Glutamatergic neuron (in vitro differentiated cells): ENCODE data around the gene CIAPIN1. TPM values are rescaled to one million over a fixed set of nuclear protein-coding genes. Genes with fewer than 3 reads are reported as not detected.

Experiments used
- DNase-seq: peaks from one replicate; pipeline ENCODE4 v3.0.0; 2022
- H3K27ac Mint-ChIP-seq: one replicate; pipeline ENCODE4 v1.8.0; 2020; ENCODE audit warnings: mild to moderate bottlenecking, mixed read lengths, inconsistent platforms; ENCODE audit not compliant: unreplicated experiment
- H3K27me3 Mint-ChIP-seq: one replicate; pipeline ENCODE4 v1.8.0; 2020; ENCODE audit warnings: mild to moderate bottlenecking, moderate library complexity, mixed read lengths, inconsistent platforms; ENCODE audit not compliant: unreplicated experiment
- H3K36me3 Mint-ChIP-seq: one replicate; pipeline ENCODE4 v1.8.0; 2020; ENCODE audit warnings: mild to moderate bottlenecking, mixed read lengths, inconsistent platforms; ENCODE audit not compliant: unreplicated experiment
- H3K4me1 Mint-ChIP-seq: one replicate; pipeline ENCODE4 v1.8.0; 2020; ENCODE audit warnings: mild to moderate bottlenecking, low read depth, mixed read lengths, inconsistent platforms; ENCODE audit not compliant: unreplicated experiment
- H3K4me3 Mint-ChIP-seq: one replicate; pipeline ENCODE4 v1.8.0; 2020; ENCODE audit warnings: mild to moderate bottlenecking, mixed read lengths, inconsistent platforms; ENCODE audit not compliant: unreplicated experiment
- H3K9me3 Mint-ChIP-seq: one replicate; pipeline ENCODE4 v1.8.0; 2020; ENCODE audit warnings: mild to moderate bottlenecking, moderate library complexity, mixed read lengths, inconsistent platforms; ENCODE audit not compliant: unreplicated experiment
- CTCF ChIP-seq: fragments of 200-600 bp; sonication (generic); IDR thresholded peaks from one replicate; pipeline ENCODE4 v1.5.0; 2021; ENCODE audit not compliant: partially characterized antibody, unreplicated experiment
- total RNA-seq: library from RNA; stranded (reverse); fragmentation: NEBNext Ultra II Directional; extraction: Animal tissue kit (Norgen Biotek cat#: 25700); gene quantifications from one replicate; pipeline ENCODE4 v1.2.1, GENCODE V29; 2021; ENCODE audit not compliant: unreplicated experiment

Gene CIAPIN1
- total RNA-seq, 1 donor from 2014 or later = 129 TPM

- Mint-ChIP-seq H3K36me3 (peaks cover 7% of the 10 kb centered on the region), H3K9me3 (peaks cover 5% of the 10 kb centered on the region), H3K27ac (no peak overlapping the region), H3K4me1 (peaks cover 6% of the 10 kb centered on the region), H3K27me3 (peaks cover 5% of the 10 kb centered on the region), H3K4me3 (no peak overlapping the region)
- TF ChIP-seq CTCF = no peak
- no peak for DNase-seq
These were observed 34.6 kb downstream of the CIAPIN1 start for GRCh38 chr16:57412584-57412983.

GRCh38 chr16:57411362-57411976 lies 35.7 kb downstream of the CIAPIN1 start:
- no peaks in the 10 kb centered on the region for H3K4me1 Mint-ChIP-seq
- H3K36me3 Mint-ChIP-seq = peaks cover 7% of the 10 kb centered on the region
- no peak overlapping the region for H3K27ac Mint-ChIP-seq
- peaks cover 3% of the 10 kb centered on the region for H3K27me3 Mint-ChIP-seq
- no peak for TF ChIP-seq CTCF
- DNase-seq = no peak
- no peak overlapping the region for H3K4me3 Mint-ChIP-seq
- H3K9me3 Mint-ChIP-seq = peaks cover 5% of the 10 kb centered on the region

- Mint-ChIP-seq H3K27ac (no peak overlapping the region), H3K4me3 (no peak overlapping the region), H3K27me3 (peaks cover 8% of the 10 kb centered on the region), H3K4me1 (no peaks in the 10 kb centered on the region), H3K36me3 (peaks cover 7% of the 10 kb centered on the region), H3K9me3 (peaks cover 5% of the 10 kb centered on the region)
- TF ChIP-seq CTCF = no peak
- DNase-seq = no peak
These were observed 37.2 kb downstream of the CIAPIN1 start for GRCh38 chr16:57409870-57410587.

- no peak for TF ChIP-seq CTCF
- H3K27me3 Mint-ChIP-seq = peaks cover 13% of the 10 kb centered on the region
- no peak overlapping the region for H3K4me3 Mint-ChIP-seq
- no peak overlapping the region for H3K27ac Mint-ChIP-seq
- H3K4me1 Mint-ChIP-seq = no peaks in the 10 kb centered on the region
- H3K9me3 Mint-ChIP-seq = peaks cover 5% of the 10 kb centered on the region
- no peak for DNase-seq
- peaks cover 7% of the 10 kb centered on the region for H3K36me3 Mint-ChIP-seq
These were observed 38.1 kb downstream of the CIAPIN1 start for GRCh38 chr16:57409065-57409464.
